ENCODE results near the gene PDE6G.
"Not testable (repeated sequence)": the region's sequence is repeated elsewhere in the genome, so short reads cannot be mapped to it uniquely, and the experiment has no call there.

The PDE6G gene

DNA sequence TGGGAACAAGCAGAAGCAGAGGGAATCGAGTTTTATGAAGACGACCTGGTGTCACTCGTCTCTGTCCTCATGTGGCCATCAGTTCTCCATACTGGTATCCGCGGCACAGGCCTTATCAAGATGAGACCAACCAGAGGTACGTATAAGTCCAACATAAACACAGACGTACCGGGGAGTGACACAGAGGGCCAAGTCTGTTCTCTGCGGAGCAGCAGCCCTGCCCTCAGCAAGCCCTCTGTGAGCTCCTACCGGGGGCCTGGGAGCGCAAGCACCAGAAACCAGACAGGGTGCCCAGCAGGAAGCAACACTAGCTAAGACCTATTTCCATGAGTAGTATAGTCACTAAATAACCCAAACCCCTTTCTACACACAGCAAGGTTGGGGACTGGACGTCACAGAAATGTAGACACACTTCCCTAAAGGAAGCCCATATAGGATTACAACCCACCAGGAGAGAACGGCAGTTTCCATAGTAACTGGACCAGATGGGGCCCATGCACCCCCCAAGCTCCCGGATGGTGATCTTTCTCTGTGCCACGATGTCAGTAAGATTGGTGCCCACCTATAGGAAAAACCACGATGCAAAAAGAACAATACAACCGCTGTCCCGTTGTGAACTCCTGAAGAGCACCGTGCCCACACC is 26.3 kb upstream of the PDE6G start:
- TF ChIP-seq CTCF (conservative IDR thresholded peaks at IDR 0.05; ENCODE audit: control insufficient read depth, insufficient read depth, low read depth, low read length), result no peak
- peak overlapping the region; percentile 86 for H3K4me3 ChIP-seq (ENCODE audit: control insufficient read depth, low read depth, low read length)
- DNase-seq (ENCODE audit: low read depth), result peak; percentile 20

- DNase-seq (ENCODE audit: low read depth), result no peak
- no peak for TF ChIP-seq CTCF (conservative IDR thresholded peaks at IDR 0.05; ENCODE audit: control insufficient read depth, insufficient read depth, low read depth, low read length)
- H3K4me3 ChIP-seq (ENCODE audit: control insufficient read depth, low read depth, low read length), result no peak overlapping the region
These were observed 25.3 kb upstream of the PDE6G start for GRCh38 chr17:81681672-81682071.

- no peak for DNase-seq (ENCODE audit: low read depth)
- no peak for TF ChIP-seq CTCF (conservative IDR thresholded peaks at IDR 0.05; ENCODE audit: control insufficient read depth, insufficient read depth, low read depth, low read length)
- H3K4me3 ChIP-seq (ENCODE audit: control insufficient read depth, low read depth, low read length), result no peak overlapping the region
These were observed 23.8 kb upstream of the PDE6G start for GRCh38 chr17:81680150-81680549.

GRCh38 chr17:81676906-81677305 is 20.6 kb upstream of the PDE6G start:
- no peak for TF ChIP-seq CTCF (conservative IDR thresholded peaks at IDR 0.05; ENCODE audit: control insufficient read depth, insufficient read depth, low read depth, low read length)
- H3K4me3 ChIP-seq (ENCODE audit: control insufficient read depth, low read depth, low read length), result no peak overlapping the region
- no peak for DNase-seq (ENCODE audit: low read depth)

DNA sequence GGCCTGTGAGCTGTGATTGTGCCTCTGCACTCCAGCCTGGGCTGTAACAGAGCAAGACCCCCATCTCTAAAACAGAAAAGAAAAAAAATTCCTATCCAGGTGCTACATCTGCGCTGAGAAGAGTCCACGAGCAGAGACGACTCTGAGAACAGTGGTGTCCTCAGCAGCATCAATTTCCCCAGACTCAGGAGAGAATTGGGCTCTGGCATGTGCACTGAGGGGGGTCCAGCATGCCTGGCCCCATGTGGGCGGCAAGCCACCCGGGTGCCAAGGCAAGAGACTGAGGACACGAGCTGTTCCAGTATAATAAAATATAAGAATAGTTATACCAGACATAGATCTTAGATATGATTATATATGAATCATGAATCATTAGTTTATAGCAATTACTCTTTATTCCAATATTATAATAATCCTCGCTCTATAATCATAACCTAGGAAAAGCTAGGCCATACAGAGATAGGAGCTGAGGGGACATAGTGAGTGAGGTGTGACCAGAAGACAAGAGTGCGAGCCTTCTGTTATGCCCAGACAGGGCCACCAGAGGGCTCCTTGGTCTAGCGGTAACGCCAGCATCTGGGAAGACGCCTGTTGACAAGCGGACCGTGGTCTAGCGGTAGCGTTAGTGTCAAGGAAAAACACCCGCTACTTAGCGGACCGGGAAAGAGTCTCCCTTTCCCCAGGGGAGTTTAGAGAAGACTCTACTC is 19.3 kb upstream of the PDE6G start:
- not testable (repeated sequence) for H3K4me3 ChIP-seq (ENCODE audit: control insufficient read depth, low read depth, low read length)
- peak; percentile 49 for TF ChIP-seq CTCF (conservative IDR thresholded peaks at IDR 0.05; ENCODE audit: control insufficient read depth, insufficient read depth, low read depth, low read length)
- DNase-seq (ENCODE audit: low read depth), result peak; percentile 45

DNA sequence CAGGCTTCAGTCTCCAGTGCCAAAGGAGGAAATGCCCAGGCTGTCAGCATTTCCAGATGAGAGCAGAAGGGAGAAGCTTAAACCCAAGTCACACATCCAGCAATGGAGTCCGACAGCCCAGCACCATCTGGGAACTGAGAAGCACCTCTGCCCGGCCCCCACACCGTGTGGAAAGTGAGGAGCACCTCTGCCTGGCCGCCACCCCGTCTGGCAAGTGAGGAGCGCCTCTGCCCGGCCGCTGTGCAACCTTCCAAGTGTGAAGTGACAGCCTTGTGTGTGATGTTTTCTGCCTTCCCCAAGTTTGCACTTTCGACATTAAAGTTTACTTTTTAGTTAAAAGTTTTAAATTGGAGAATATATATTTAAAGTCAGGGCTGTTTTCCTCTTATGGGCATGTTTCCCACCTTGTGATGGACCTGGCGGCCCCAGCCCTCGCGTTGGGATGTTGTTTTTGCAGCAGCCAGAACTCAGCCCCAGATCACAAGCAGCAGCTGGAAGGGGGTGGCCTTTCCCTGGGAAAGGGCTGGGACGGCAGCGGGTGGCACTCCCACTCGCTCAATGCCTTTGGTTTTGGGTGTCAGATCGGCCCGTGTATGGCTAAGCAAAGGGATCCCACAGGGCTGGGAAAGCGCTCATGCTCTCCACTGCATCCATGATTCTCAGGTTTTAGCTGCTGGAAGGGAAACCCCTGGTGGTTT is 17.4 kb upstream of the PDE6G start:
- no peak for DNase-seq (ENCODE audit: low read depth)
- TF ChIP-seq CTCF (conservative IDR thresholded peaks at IDR 0.05; ENCODE audit: control insufficient read depth, insufficient read depth, low read depth, low read length), result no peak
- no peak overlapping the region for H3K4me3 ChIP-seq (ENCODE audit: control insufficient read depth, low read depth, low read length)
